Measurements from ENCODE around the gene TAPT1.

The TAPT1 gene

DNA sequence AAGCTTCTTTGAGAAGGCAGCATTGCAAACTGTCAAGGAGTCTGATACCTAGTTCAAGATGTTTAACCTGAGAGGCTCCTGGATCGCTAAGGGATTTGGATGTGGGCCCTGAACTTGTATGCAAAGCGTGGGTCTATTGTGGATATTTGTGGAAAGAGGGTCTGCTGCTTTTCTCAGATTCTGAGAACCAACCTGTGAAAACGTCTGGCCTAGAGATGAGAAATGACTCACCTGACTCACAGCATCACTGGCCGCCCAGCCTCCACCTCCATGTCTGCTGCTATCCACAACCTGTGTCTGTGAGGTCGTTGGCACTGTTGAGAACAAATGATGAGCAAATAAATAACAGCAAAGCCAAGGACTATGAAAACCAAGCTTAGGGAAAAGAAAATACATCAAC, 109.1 kb downstream of the TAPT1 start:
- no peaks in the 10 kb centered on the region for H3K36me3 Mint-ChIP-seq
- H3K4me1 Mint-ChIP-seq = peaks cover 2% of the 10 kb centered on the region
- no peaks in the 10 kb centered on the region for H3K9me3 Mint-ChIP-seq
- no peak for ATAC-seq (ENCODE audit: low read depth)
- H3K27me3 Mint-ChIP-seq = peaks cover 19% of the 10 kb centered on the region
- DNase-seq (ENCODE audit: low spot score in 2 of 2) = no peak
- H3K4me3 Mint-ChIP-seq = no peak overlapping the region
- H3K27ac Mint-ChIP-seq = no peak overlapping the region

DNA sequence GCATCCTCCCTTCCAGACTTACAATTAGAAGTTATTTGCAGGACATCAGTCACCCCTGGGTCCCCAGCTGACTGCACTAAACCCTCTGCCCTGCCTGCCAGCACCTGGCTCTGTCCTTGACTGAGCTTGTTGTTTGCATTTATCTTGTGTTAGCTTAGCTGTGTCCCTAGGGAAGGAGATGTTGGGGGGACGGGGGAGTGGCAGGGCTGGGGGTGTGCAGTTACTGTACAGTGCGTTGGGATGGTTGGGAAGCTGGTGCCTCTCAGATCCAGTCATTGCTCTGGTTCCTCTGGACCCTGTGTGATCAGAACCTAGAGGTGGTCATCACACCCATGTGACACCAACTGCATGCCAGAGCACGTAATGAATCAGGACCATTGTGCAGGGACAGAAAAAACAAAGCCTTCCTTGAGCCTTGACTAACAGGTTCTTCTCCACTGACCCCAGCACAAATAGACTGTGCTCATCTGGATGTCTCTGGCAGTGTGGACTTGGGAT, 109.7 kb downstream of the TAPT1 start:
- Mint-ChIP-seq H3K27ac (no peak overlapping the region), H3K36me3 (no peaks in the 10 kb centered on the region), H3K4me1 (no peaks in the 10 kb centered on the region), H3K27me3 (peaks cover 21% of the 10 kb centered on the region), H3K4me3 (no peak overlapping the region), H3K9me3 (no peaks in the 10 kb centered on the region)
- DNase-seq (ENCODE audit: low spot score in 2 of 2) (no peak), ATAC-seq (ENCODE audit: low read depth) (no peak)

- ATAC-seq (ENCODE audit: low read depth) (no peak), DNase-seq (ENCODE audit: low spot score in 2 of 2) (no peak)
- Mint-ChIP-seq H3K4me3 (no peak overlapping the region), H3K9me3 (no peaks in the 10 kb centered on the region), H3K27me3 (peaks cover 21% of the 10 kb centered on the region), H3K4me1 (no peaks in the 10 kb centered on the region), H3K36me3 (no peaks in the 10 kb centered on the region), H3K27ac (no peak overlapping the region)
Observed at GRCh38 chr4:16116019-16116418, 110.3 kb downstream of the TAPT1 start.

- H3K4me1 Mint-ChIP-seq = no peaks in the 10 kb centered on the region
- H3K36me3 Mint-ChIP-seq = no peaks in the 10 kb centered on the region
- no peak overlapping the region for H3K27ac Mint-ChIP-seq
- no peak for DNase-seq (ENCODE audit: low spot score in 2 of 2)
- H3K4me3 Mint-ChIP-seq = no peak overlapping the region
- peaks cover 20% of the 10 kb centered on the region for H3K27me3 Mint-ChIP-seq
- ATAC-seq (ENCODE audit: low read depth) = no peak
- H3K9me3 Mint-ChIP-seq = peaks cover 1% of the 10 kb centered on the region
Observed at GRCh38 chr4:16114546-16114945, 111.7 kb downstream of the TAPT1 start.

DNA sequence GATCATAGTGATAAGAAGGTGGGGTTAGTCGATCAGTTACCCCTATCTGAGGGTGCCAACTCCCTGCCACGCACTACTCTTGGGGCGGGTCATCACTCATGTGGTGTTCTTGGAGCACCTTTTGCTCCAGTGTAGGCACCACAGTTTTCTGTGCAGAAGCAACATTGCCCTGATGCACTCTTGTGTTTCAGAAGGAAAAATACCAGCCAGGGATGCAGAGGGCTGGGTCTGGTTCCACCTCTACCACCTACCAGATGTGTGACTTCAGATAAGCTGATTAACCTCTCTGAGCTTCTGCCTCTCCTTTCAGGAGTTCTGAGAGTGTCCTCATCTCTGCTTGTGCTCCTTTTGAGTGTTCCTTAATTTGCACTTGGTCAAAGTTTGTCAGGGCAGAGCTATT, 112.5 kb downstream of the TAPT1 start:
- DNase-seq (ENCODE audit: low spot score in 2 of 2) (no peak), ATAC-seq (ENCODE audit: low read depth) (no peak)
- no peaks in the 10 kb centered on the region for H3K36me3 Mint-ChIP-seq
- H3K9me3 Mint-ChIP-seq = peaks cover 1% of the 10 kb centered on the region
- peaks cover 20% of the 10 kb centered on the region for H3K27me3 Mint-ChIP-seq
- no peak overlapping the region for H3K4me3 Mint-ChIP-seq
- H3K27ac Mint-ChIP-seq = no peak overlapping the region
- H3K4me1 Mint-ChIP-seq = no peaks in the 10 kb centered on the region

- Mint-ChIP-seq H3K4me1 (no peaks in the 10 kb centered on the region), H3K9me3 (peaks cover 1% of the 10 kb centered on the region), H3K36me3 (no peaks in the 10 kb centered on the region), H3K4me3 (no peak overlapping the region), H3K27me3 (peaks cover 20% of the 10 kb centered on the region), H3K27ac (no peak overlapping the region)
- DNase-seq (ENCODE audit: low spot score in 2 of 2) (no peak), ATAC-seq (ENCODE audit: low read depth) (no peak)
Observed at GRCh38 chr4:16111533-16111932, 114.7 kb downstream of the TAPT1 start.

DNA sequence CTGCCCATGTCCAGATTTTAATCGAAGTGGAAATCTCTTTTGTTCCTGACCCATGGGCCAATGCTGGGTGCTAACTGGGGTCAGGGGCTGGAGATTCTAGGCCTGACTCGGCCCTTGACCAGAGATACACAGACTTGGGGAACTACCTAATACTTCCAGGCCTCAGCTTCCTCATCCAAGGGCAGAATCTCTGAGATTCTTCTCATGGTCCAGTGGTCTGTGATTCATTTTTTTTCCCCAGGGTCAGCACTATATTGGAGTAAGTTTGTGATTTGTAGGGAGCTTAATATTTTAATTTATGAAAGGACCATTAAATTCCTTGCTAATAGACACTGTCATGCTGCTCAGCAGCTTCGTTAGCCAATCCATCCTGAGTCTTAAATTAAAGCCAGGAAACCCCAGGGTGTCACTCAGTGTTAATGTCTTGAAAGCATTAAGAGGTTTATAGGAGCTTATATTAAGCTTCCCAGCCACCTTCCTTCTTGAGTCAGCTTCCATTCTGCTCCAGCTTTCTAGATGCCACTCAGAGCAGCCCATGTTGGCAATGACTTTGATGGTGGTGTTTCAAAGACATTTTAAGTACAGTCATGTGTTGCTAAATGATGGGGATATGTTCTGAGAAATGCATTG, 115.5 kb downstream of the TAPT1 start:
- Mint-ChIP-seq H3K4me3 (no peak overlapping the region), H3K27ac (no peak overlapping the region), H3K4me1 (no peaks in the 10 kb centered on the region), H3K9me3 (peaks cover 1% of the 10 kb centered on the region), H3K36me3 (no peaks in the 10 kb centered on the region), H3K27me3 (peaks cover 14% of the 10 kb centered on the region)
- ATAC-seq (ENCODE audit: low read depth) = no peak
- no peak for DNase-seq (ENCODE audit: low spot score in 2 of 2)
